GM12874 (cell line): ENCODE results near the gene SMAD7.

Experiments used
- CTCF ChIP-seq: IDR thresholded peaks from 2 replicates; pipeline ENCODE4 v1.5.1; 2011; ENCODE audit warnings: low read depth, mild to moderate bottlenecking, control low read depth, low read length, moderate library complexity; ENCODE audit not compliant: insufficient read depth

SMAD7 gene

GRCh38 chr18:48886520-48887293 lies 64.1 kb downstream of the SMAD7 start:
- no peak for TF ChIP-seq CTCF

- TF ChIP-seq CTCF, result no peak
These were observed 64.8 kb downstream of the SMAD7 start for GRCh38 chr18:48885924-48886400.

GRCh38 chr18:48885266-48885923 lies 65.4 kb downstream of the SMAD7 start:
- no peak for TF ChIP-seq CTCF

GRCh38 chr18:48884771-48885170 lies 66.0 kb downstream of the SMAD7 start:
- no peak for TF ChIP-seq CTCF

- TF ChIP-seq CTCF, result no peak
These were observed 66.5 kb downstream of the SMAD7 start for GRCh38 chr18:48884306-48884705.

GRCh38 chr18:48882379-48882778 lies 68.4 kb downstream of the SMAD7 start:
- no peak for TF ChIP-seq CTCF

GRCh38 chr18:48880931-48881330 lies 69.8 kb downstream of the SMAD7 start:
- no peak for TF ChIP-seq CTCF
